BE2C (cell line): ENCODE measurements around the gene LRRIQ4.

ENCODE experiments used
- DNase-seq: peaks from one replicate; pipeline ENCODE4 v3.0.0-alpha.2; 2020
- H3K27me3 ChIP-seq: fragments of 250-450 bp; sonication (Bioruptor Pico); 2 replicates; pipeline ENCODE4 v1.5.1; 2020; ENCODE audit warnings: mild to moderate bottlenecking
- H3K36me3 ChIP-seq: fragments of 250-450 bp; sonication (Bioruptor Pico); 2 replicates; pipeline ENCODE4 v1.5.1; 2020; ENCODE audit warnings: mild to moderate bottlenecking
- H3K4me1 ChIP-seq: fragments of 250-450 bp; sonication (Bioruptor Pico); 2 replicates; pipeline ENCODE4 v1.5.1; 2020
- H3K4me3 ChIP-seq: 2 replicates; pipeline ENCODE4 v1.5.1; 2011; ENCODE audit warnings: low read depth, low read length
- H3K9me3 ChIP-seq: fragments of 250-450 bp; sonication (Bioruptor Pico); 2 replicates; pipeline ENCODE4 v1.5.1; 2020
- TF ChIP-seq, protein P1 (sequence below): IDR thresholded peaks from 2 replicates; pipeline ENCODE4 v1.5.1; 2012; ENCODE audit warnings: mild to moderate bottlenecking, low read depth, low read length

The LRRIQ4 gene

DNA sequence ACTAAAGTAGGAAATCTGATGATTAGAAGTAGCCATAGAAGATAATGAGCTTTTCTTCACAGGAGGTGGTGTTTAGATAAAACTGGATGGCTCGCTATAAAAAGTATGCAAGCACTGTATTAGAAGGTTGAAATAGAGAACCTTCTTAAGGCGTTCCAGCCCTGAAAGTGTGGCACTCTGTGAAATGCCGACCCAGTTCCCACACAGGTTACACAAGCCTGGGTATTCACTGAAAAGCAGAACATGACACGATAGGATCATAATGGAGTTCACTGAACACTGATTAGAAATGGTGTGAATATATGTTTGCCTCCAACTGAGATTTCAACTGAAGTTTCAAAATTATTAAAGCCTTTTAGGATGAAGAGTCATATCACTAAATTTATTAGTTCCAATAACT lies 15.0 kb downstream of the LRRIQ4 start:
- Histone ChIP-seq H3K4me3 (no peak overlapping the region), H3K9me3 (no peaks in the 10 kb centered on the region), H3K27me3 (no peaks in the 10 kb centered on the region), H3K36me3 (no peaks in the 10 kb centered on the region), H3K4me1 (no peaks in the 10 kb centered on the region)
- TF ChIP-seq, protein P1, sequence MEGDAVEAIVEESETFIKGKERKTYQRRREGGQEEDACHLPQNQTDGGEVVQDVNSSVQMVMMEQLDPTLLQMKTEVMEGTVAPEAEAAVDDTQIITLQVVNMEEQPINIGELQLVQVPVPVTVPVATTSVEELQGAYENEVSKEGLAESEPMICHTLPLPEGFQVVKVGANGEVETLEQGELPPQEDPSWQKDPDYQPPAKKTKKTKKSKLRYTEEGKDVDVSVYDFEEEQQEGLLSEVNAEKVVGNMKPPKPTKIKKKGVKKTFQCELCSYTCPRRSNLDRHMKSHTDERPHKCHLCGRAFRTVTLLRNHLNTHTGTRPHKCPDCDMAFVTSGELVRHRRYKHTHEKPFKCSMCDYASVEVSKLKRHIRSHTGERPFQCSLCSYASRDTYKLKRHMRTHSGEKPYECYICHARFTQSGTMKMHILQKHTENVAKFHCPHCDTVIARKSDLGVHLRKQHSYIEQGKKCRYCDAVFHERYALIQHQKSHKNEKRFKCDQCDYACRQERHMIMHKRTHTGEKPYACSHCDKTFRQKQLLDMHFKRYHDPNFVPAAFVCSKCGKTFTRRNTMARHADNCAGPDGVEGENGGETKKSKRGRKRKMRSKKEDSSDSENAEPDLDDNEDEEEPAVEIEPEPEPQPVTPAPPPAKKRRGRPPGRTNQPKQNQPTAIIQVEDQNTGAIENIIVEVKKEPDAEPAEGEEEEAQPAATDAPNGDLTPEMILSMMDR, result no peak
- DNase-seq, result no peak

DNA sequence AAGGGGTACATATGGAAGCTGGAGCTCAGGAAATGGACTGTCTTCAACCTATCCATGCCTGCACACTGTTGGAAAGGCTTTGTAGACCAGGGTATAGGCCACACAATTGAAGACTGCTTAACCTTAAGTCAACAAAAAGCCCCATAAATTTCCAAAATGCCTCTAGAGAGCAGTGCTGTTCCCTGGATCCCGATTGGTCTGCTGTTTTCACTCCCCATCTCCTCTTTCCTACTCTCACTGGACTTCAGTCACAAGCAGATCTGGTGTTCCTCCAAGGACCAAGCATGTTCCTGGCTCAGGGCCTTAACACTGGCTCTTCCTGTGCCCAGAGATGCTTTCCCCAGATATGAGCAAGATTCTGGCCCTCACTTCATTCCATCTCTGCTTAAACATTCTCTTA lies 22.9 kb downstream of the LRRIQ4 start:
- Histone ChIP-seq H3K9me3 (no peaks in the 10 kb centered on the region), H3K4me1 (no peaks in the 10 kb centered on the region), H3K4me3 (no peak overlapping the region), H3K36me3 (no peaks in the 10 kb centered on the region), H3K27me3 (no peaks in the 10 kb centered on the region)
- no peak for DNase-seq
- TF ChIP-seq, protein P1, result no peak

DNA sequence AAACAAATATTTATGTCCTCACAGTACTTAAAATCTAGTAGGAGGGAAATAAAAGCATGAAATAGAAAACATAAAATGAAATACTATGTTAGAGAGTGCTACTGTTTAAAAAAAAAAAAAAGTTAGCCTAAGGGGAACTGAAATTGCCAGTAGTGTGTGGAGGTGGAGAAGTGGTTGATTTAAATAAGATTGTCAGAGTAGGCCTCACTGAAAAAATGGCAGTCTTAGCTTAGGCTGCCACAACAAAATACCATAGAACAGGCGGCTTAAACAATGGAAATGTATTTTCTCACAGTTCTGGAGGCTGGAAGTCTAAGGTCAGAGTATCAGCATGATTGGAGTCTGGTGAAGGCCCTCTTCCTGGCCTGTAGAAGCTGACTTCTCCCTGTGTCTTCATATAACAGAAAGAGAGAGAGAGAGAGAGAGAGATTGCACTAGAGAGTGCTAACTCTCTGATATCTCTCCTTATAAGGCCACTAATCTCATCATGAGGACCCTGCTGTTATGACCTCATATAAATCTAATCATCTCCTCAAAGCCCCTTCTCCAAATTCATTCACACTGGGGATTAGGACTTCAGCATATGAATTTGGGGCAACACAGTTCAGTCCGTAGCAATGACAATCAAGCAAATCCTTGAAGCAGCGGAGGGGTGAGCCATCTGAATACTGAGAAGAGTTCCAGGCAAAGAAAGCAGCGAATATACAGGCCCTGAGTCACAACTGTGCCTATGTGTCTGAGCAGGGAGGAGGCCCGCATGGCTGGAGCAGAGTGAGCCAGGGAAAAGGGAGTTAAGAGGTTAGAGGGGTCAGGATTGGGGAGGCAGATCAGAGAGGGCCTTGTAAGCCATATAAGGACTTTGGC lies 23.6 kb downstream of the LRRIQ4 start:
- no peaks in the 10 kb centered on the region for H3K4me1 ChIP-seq
- no peak for DNase-seq
- no peaks in the 10 kb centered on the region for H3K36me3 ChIP-seq
- H3K9me3 ChIP-seq, result no peaks in the 10 kb centered on the region
- H3K4me3 ChIP-seq, result no peak overlapping the region
- no peaks in the 10 kb centered on the region for H3K27me3 ChIP-seq
- TF ChIP-seq, protein P1, result no peak

DNA sequence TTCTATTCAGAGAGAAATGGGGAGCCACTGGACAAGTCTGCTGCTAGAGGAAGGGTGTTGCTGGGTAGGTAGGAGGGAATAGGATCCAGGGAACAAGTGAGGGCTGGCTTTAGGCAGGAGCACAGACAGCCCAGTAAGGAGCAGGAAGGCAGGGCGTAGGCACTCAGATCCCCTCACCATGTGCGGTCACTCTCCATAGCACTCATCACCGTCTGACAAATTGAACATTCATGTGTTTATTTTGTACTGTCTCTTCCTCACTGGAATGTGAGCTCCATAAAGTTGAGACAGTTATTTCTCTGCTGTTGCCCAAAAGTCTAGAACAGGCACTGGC lies 24.2 kb downstream of the LRRIQ4 start:
- Histone ChIP-seq H3K36me3 (no peaks in the 10 kb centered on the region), H3K27me3 (no peaks in the 10 kb centered on the region), H3K9me3 (no peaks in the 10 kb centered on the region), H3K4me3 (no peak overlapping the region), H3K4me1 (no peaks in the 10 kb centered on the region)
- no peak for DNase-seq
- TF ChIP-seq, protein P1, result no peak

DNA sequence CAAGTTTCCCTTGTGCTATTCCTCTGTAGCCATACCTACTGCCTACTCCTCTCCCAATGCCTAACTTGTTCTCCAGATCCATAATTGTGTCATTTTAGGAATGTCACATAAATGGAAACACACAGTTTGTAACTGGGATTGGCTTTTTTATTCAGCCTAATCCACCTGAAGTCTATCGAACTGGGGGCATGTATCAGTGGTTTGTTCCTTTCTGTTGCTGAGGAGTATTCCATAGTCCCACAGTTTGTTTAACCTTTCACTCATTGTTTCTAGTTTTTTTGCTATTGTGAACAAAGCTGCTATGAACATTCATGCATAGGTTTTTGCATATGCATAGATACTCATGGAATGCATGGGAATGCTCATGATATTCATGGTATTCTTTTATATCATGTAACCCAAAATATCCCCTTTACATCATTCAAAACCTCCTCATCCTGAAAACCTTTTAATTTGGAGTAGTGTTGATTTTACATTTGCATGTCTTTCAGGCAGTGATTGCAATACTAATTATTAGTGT lies 25.9 kb downstream of the LRRIQ4 start:
- TF ChIP-seq, protein P1, result no peak
- no peaks in the 10 kb centered on the region for H3K4me1 ChIP-seq
- no peaks in the 10 kb centered on the region for H3K36me3 ChIP-seq
- no peak for DNase-seq
- no peaks in the 10 kb centered on the region; the same call in 1 of the 2 replicates for H3K9me3 ChIP-seq
- H3K27me3 ChIP-seq, result no peaks in the 10 kb centered on the region
- no peak overlapping the region for H3K4me3 ChIP-seq

- TF ChIP-seq, protein P1, result no peak
- H3K36me3 ChIP-seq, result no peaks in the 10 kb centered on the region
- H3K9me3 ChIP-seq, result no peaks in the 10 kb centered on the region; the same call in 1 of the 2 replicates
- H3K4me1 ChIP-seq, result no peaks in the 10 kb centered on the region
- no peak overlapping the region for H3K4me3 ChIP-seq
- H3K27me3 ChIP-seq, result no peaks in the 10 kb centered on the region
- peak; percentile 47 for DNase-seq
Observed at GRCh38 chr3:169841171-169841570, 28.5 kb downstream of the LRRIQ4 start.
